ENCODE results near the gene TEX28. TPM values are rescaled to one million over a fixed set of nuclear protein-coding genes. Genes with fewer than 3 reads are reported as not detected.
"Not testable (repeated sequence)": the region's sequence is repeated elsewhere in the genome, so short reads cannot be mapped to it uniquely, and the experiment has no call there.

Gene TEX28, protein sequence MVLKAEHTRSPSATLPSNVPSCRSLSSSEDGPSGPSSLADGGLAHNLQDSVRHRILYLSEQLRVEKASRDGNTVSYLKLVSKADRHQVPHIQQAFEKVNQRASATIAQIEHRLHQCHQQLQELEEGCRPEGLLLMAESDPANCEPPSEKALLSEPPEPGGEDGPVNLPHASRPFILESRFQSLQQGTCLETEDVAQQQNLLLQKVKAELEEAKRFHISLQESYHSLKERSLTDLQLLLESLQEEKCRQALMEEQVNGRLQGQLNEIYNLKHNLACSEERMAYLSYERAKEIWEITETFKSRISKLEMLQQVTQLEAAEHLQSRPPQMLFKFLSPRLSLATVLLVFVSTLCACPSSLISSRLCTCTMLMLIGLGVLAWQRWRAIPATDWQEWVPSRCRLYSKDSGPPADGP
- total RNA-seq (2021; ENCODE audit: unreplicated experiment) = not detected
- not detected in 2 replicates for polyA plus RNA-seq (2012)
- not detected for Bru-seq, nascent RNA
- BruChase-seq, experiment 1, labeled RNA remaining after a 6-hour chase = not detected
- not detected for BruChase-seq, experiment 2, labeled RNA remaining after a 2-hour chase
- long read RNA-seq = 0 reads

DNA sequence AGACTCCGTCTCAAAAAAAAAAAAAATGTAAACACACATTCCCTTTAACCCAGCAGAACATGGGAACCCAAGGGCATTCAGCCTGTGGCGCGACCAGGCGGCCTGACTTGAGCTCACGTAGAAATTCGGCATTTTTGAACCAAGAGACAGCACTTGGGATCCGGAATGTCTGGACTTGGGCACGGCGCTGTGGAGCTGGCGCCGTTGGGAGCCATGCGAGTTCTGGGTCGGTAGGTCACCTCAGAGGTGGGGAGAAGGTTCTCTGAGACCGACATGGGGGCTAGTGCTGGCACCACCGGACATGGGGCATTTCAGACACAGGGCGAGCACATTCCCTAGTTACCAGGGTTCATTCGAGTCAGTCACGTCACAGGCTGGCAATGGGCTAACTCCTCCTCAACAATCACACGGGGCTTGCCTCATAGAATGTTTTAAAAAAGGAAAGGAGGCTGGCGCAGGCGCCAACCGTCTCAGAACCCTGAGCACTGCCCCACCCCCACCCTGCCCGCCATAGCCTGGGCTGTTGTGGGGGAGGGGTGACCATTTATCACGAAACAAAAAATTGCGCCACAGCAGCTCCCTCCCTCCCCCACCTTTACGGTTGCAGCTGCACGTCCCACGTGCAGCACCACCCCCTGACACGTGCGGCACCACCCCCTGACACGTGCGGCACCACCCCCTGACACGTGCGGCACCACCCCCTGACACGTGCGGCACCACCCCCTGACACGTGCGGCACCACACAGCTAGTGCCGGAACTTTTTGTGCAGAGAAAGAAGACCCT lies at the start of gene TEX28:
TSS of gene TEX28 (minus strand) at position 334 of the 784 bp plus-strand sequence. CDS start 3,007 bp downstream, outside the sequence.
- Histone ChIP-seq H3K4me1 (ENCODE audit: control insufficient read depth in 1 of 2, insufficient read depth in 2 of 2, low read length in 2 of 2) (no peaks in the 10 kb centered on the region), H3K36me3 (ENCODE audit: control insufficient read depth in 1 of 2, insufficient read depth in 2 of 2, low read length in 2 of 2) (no peaks in the 10 kb centered on the region), H3K4me2 (ENCODE audit: low read length) (no peak within 1 kb of the TSS), H3K4me3 (replicated peaks in 1 of 2; ENCODE audit: low read depth in 1 of 2, low read length in 2 of 2) (no peak within 1 kb of the TSS), H3K27ac (ENCODE audit: low read depth, low read length) (no peak within 1 kb of the TSS), H2AFZ (ENCODE audit: low read depth, low read length, poor library complexity, severe bottlenecking) (no peak within 1 kb of the TSS), H4K20me1 (ENCODE audit: insufficient read depth) (no peaks in the 10 kb centered on the region), H3K9ac (ENCODE audit: low read length) (no peak within 1 kb of the TSS), H3K9me3 (ENCODE audit: control insufficient read depth in 1 of 2, insufficient read depth in 1 of 2, low read depth in 1 of 2, low read length in 2 of 2) (no peaks in the 10 kb centered on the region), H3K27me3 (ENCODE audit: insufficient read depth, low read length) (no peaks in the 10 kb centered on the region), H3K79me2 (ENCODE audit: insufficient read depth, low read length) (no peaks in the 10 kb centered on the region), H3K9me2 (ENCODE audit: insufficient read depth) (no peaks in the 10 kb centered on the region)
- RAD21 ChIA-PET (ENCODE audit: low non-redundant PET in 1 of 2, low total read pairs in 2 of 2, uncharacterized antibody in 2 of 2, unreplicated experiment in 2 of 2) = no interaction called here
- CTCF ChIA-PET = no interaction called here
- no peak for TF ChIP-seq EZH2phosphoT487 (IDR thresholded peaks at IDR 0.05; ENCODE audit: borderline replicate concordance)
- no peak for TF ChIP-seq EGR1 (IDR thresholded peaks at IDR 0.05; ENCODE audit: low read depth)
- POLR2A ChIA-PET = no interaction called here
- intact Hi-C loops (cut with micrococcal nuclease) = no loop called here
- DNase-seq (ENCODE audit: low read depth, low spot score) (no peak), ATAC-seq (no peak)
- no TSS peak for BruUV-seq (replicated peaks)

DNA sequence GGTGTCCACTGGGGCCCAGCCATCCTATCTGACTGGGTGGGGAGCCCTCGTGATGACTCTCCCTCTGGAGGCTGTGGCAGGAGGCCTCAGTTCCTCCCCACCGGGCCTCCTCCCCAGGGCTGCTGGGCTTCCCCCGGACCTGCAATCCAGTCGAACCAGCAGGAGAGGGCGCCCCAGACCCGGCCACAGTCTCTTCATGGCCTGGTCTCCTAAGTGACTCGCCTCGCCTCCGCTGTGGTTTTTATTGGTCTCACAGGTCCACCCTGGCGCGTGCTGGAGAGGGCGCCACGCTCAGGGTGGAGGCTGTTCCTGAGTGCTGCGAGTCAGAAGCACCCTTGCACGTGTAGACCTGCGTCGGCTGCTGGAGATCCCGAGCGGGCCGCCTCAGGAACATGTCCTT lies 48.7 kb upstream of the TEX28 start:
- BruUV-seq (replicated peaks); DNase-seq (ENCODE audit: low read depth, low spot score); H3K4me3 ChIP-seq (replicated peaks in 1 of 2; ENCODE audit: low read depth in 1 of 2, low read length in 2 of 2); POLR2A ChIA-PET; RAD21 ChIA-PET (ENCODE audit: low non-redundant PET in 1 of 2, low total read pairs in 2 of 2, uncharacterized antibody in 2 of 2, unreplicated experiment in 2 of 2); H3K27me3 ChIP-seq (ENCODE audit: insufficient read depth, low read length); H3K4me1 ChIP-seq (ENCODE audit: control insufficient read depth in 1 of 2, insufficient read depth in 2 of 2, low read length in 2 of 2); H3K9me3 ChIP-seq (ENCODE audit: control insufficient read depth in 1 of 2, insufficient read depth in 1 of 2, low read depth in 1 of 2, low read length in 2 of 2); H3K4me2 ChIP-seq (ENCODE audit: low read length); H2AFZ ChIP-seq (ENCODE audit: low read depth, low read length, poor library complexity, severe bottlenecking); H3K9ac ChIP-seq (ENCODE audit: low read length); H3K9me2 ChIP-seq (ENCODE audit: insufficient read depth); H3K27ac ChIP-seq (ENCODE audit: low read depth, low read length); intact Hi-C loops (cut with micrococcal nuclease); CTCF ChIA-PET; H4K20me1 ChIP-seq (ENCODE audit: insufficient read depth); H3K36me3 ChIP-seq (ENCODE audit: control insufficient read depth in 1 of 2, insufficient read depth in 2 of 2, low read length in 2 of 2); H3K79me2 ChIP-seq (ENCODE audit: insufficient read depth, low read length): not testable (repeated sequence)
- ATAC-seq = peak; percentile 50

DNA sequence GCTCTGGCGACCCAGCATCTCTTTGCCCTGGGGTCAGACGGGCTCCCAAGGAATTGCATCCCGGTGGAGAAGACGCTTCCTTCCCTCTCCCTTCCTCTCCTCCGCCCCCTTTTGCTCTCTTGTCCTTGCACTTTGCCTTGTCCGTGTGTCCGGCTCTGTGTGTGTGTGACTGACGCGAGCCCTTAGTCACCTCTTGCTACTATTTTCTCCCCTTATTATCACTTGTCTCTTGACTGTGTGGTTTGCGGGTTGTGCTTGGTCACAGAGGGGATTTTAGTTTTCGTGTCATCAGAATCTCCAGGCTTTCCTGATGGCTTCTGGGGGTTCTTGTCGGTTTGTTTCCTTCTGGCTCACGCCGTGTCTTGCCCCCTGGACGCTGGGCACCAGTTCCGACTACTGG lies 48.1 kb upstream of the TEX28 start:
- POLR2A ChIA-PET; CTCF ChIA-PET; H3K9ac ChIP-seq (ENCODE audit: low read length); H3K4me1 ChIP-seq (ENCODE audit: control insufficient read depth in 1 of 2, insufficient read depth in 2 of 2, low read length in 2 of 2); H3K36me3 ChIP-seq (ENCODE audit: control insufficient read depth in 1 of 2, insufficient read depth in 2 of 2, low read length in 2 of 2); intact Hi-C loops (cut with micrococcal nuclease); H2AFZ ChIP-seq (ENCODE audit: low read depth, low read length, poor library complexity, severe bottlenecking); H3K4me2 ChIP-seq (ENCODE audit: low read length); H3K79me2 ChIP-seq (ENCODE audit: insufficient read depth, low read length); H3K9me3 ChIP-seq (ENCODE audit: control insufficient read depth in 1 of 2, insufficient read depth in 1 of 2, low read depth in 1 of 2, low read length in 2 of 2); H4K20me1 ChIP-seq (ENCODE audit: insufficient read depth); H3K27me3 ChIP-seq (ENCODE audit: insufficient read depth, low read length); H3K4me3 ChIP-seq (replicated peaks in 1 of 2; ENCODE audit: low read depth in 1 of 2, low read length in 2 of 2); H3K27ac ChIP-seq (ENCODE audit: low read depth, low read length); ATAC-seq; RAD21 ChIA-PET (ENCODE audit: low non-redundant PET in 1 of 2, low total read pairs in 2 of 2, uncharacterized antibody in 2 of 2, unreplicated experiment in 2 of 2); DNase-seq (ENCODE audit: low read depth, low spot score); BruUV-seq (replicated peaks); H3K9me2 ChIP-seq (ENCODE audit: insufficient read depth): not testable (repeated sequence)

Data from HCT116 (cell line).